ENCODE data around the gene PBX4.

Gene PBX4

DNA sequence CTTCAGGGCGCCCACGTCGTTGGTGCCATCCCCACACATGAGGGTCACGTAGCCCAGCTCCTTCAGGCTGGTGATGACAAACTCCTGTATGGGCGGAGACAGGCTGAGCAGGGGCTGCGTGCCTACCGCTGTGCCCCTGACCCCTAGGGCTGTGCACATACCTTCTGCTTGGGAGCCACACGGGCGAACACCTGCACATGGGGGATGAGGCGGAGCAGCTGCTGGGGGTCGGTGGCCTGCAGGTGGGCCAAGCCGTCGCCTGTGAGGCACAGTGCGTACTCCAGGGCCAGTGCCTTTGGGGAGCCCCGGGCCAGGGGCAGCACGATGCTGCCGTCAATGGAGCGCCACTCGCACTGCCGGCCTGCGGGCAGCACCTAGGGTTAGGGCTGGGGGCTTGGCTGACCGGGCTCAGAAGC is 31.1 kb upstream of the PBX4 start:
- no peak for DNase-seq (ENCODE audit: extremely low spot score)
- ChIA-PET POLR2A (no interaction called here), CTCF (interaction anchor here (1.2 to 3.2 kb wide), 3 partner anchors 13 to 117 kb away, joined by 4 to 16 read pairs (median 6); no protein-coding TSS in a partner anchor)
- TF ChIP-seq, protein P1, sequence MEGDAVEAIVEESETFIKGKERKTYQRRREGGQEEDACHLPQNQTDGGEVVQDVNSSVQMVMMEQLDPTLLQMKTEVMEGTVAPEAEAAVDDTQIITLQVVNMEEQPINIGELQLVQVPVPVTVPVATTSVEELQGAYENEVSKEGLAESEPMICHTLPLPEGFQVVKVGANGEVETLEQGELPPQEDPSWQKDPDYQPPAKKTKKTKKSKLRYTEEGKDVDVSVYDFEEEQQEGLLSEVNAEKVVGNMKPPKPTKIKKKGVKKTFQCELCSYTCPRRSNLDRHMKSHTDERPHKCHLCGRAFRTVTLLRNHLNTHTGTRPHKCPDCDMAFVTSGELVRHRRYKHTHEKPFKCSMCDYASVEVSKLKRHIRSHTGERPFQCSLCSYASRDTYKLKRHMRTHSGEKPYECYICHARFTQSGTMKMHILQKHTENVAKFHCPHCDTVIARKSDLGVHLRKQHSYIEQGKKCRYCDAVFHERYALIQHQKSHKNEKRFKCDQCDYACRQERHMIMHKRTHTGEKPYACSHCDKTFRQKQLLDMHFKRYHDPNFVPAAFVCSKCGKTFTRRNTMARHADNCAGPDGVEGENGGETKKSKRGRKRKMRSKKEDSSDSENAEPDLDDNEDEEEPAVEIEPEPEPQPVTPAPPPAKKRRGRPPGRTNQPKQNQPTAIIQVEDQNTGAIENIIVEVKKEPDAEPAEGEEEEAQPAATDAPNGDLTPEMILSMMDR (IDR thresholded peaks at IDR 0.05; ENCODE audit: control extremely low read depth, extremely low read depth, low read depth, missing control alignments) = no peak

DNA sequence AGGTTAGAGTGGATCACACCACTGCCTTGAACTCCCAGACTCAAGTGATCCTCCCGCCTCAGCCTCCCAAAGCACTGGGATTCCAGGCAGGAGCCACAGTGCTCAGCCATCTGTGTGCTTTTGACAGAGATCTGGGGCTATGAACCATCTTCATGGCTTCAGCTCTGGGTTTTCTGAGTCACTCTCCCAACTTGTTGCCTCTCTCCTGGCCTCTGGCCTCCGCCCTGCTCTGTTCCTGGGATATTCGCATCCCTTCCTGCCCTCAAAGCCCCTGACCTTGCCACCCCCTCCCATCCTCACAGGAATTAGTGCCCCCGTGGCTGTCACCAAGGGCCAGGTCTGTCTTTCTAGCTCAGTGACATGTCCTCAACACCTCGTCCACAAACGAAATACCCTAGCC is 30.7 kb upstream of the PBX4 start:
- POLR2A ChIA-PET = no interaction called here
- TF ChIP-seq, protein P1 (IDR thresholded peaks at IDR 0.05; ENCODE audit: control extremely low read depth, extremely low read depth, low read depth, missing control alignments) = no peak
- CTCF ChIA-PET = interaction anchor here (0.9 to 3.2 kb wide), 4 partner anchors 13 to 116 kb away, joined by 3 to 16 read pairs (median 5); no protein-coding TSS in a partner anchor
- DNase-seq (ENCODE audit: extremely low spot score) = no peak

DNA sequence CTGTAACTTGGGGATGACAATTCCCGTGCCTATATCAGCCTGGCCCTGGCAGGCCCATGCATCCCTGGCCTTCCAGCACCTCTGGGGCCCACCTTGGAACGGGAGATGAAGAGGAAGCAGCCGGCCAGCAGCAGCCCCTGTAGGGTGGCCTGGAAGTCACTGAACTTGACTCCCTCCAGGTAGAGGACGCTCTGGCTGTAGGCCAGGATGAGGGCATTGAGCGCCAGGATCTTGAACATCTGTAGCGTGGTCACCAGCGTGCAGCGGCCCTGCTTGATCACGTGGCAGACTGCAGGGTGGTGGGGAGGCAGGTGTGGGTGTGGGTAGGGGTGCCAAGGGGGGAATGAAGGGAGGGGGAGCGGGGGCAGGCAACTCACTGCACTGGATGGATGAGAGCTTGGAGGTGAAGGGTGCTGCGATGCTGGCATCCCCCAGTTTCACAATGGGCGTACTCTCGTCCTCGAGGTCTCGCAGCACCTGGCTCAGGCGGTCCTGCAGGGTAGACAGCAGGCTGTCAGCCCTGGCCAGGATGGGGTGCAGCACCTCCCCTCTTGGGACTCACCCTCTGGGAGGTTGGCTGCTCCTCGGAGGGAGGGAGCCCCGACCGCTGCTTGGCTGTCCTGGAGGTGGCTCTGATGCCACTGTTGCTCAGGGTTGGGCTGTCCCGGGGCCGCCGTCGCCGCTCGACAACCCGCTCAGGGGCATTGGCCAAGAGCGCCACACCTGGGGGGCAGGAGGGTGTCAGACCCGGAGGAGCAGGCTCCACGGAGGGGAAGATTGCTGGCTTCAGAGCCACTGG is 28.7 kb upstream of the PBX4 start:
- ChIA-PET POLR2A (no interaction called here), CTCF (interaction anchor here (4.5 kb wide), 1 partner anchor 116 kb away, joined by 52 read pairs; no protein-coding TSS in a partner anchor)
- no peak for DNase-seq (ENCODE audit: extremely low spot score)
- TF ChIP-seq, protein P1 (IDR thresholded peaks at IDR 0.05; ENCODE audit: control extremely low read depth, extremely low read depth, low read depth, missing control alignments) = no peak

DNA sequence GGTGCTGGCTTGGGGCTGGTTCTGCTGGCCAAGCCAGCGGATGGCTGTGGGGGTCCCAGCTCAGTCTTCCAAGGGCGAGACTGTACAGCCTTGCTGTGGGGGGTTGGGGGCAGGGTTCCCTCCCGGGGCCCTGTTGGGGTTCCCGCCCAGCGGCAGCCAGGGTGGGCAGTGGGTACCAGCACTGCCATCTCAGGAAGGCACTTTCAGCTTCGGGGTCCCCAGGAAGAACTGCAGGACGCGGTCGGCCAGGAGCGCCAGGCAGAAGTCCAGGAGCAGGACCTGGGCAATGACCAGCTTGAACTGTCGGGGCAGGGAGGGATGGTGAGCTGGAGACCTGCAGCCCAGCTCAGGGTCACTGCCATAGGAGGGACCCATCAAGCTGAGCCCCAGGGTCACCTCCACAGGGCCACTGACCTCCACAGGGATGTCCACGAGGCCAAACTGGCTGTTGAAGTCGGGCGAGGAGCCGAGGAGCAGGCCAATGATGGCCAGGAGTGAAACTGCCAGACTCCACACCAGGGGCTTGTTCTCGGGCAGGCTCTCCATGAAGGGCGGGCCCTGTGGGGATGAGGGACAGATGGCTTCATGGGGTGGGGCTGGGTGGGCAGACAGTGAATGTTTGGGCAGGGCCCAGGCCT is 26.9 kb upstream of the PBX4 start:
- POLR2A ChIA-PET = no interaction called here
- DNase-seq (ENCODE audit: extremely low spot score) = no peak
- CTCF ChIA-PET = interaction anchor here (1.5 to 4.5 kb wide), 5 partner anchors 11 to 134 kb away, joined by 4 to 52 read pairs (median 12); no protein-coding TSS in a partner anchor
- TF ChIP-seq, protein P1 (IDR thresholded peaks at IDR 0.05; ENCODE audit: control extremely low read depth, extremely low read depth, low read depth, missing control alignments) = no peak

DNA sequence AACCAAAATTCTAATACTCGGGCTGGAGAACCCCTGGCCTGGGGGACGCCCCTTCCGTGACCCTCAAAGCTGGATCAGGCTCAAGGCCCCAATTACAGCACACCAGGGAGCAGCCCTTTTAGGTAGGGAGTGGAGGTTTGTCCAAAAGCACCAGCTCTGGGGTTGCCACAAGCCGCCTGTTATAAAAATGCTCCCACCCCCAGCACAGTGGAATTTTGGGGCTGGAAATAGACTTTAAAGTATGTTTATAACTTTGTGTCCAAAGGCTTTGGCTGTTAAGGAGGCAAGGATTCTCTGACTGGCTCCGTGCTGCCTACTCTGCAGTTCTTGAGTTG is 25.5 kb upstream of the PBX4 start:
- CTCF ChIA-PET = interaction anchor here (0.8 to 4.5 kb wide), 25 partner anchors 9 to 299 kb away, joined by 3 to 52 read pairs (median 5); partner anchors contain the start of genes CILP2 and NDUFA13

More for the DNA sequence above, 25.5 kb upstream of the PBX4 start:
- POLR2A ChIA-PET = no interaction called here
- TF ChIP-seq, protein P1 (IDR thresholded peaks at IDR 0.05; ENCODE audit: control extremely low read depth, extremely low read depth, low read depth, missing control alignments) = no peak
- no peak for DNase-seq (ENCODE audit: extremely low spot score)

Data from GM10248 (cell line).